ENCODE results near the gene TSPAN8.
A peak's percentile ranks its signal among the peaks of the same experiment; 100 is the strongest.

The TSPAN8 gene

GRCh38 chr12:71125949-71126348, 31.9 kb downstream of the TSPAN8 start:
- TF ChIP-seq, protein P1, sequence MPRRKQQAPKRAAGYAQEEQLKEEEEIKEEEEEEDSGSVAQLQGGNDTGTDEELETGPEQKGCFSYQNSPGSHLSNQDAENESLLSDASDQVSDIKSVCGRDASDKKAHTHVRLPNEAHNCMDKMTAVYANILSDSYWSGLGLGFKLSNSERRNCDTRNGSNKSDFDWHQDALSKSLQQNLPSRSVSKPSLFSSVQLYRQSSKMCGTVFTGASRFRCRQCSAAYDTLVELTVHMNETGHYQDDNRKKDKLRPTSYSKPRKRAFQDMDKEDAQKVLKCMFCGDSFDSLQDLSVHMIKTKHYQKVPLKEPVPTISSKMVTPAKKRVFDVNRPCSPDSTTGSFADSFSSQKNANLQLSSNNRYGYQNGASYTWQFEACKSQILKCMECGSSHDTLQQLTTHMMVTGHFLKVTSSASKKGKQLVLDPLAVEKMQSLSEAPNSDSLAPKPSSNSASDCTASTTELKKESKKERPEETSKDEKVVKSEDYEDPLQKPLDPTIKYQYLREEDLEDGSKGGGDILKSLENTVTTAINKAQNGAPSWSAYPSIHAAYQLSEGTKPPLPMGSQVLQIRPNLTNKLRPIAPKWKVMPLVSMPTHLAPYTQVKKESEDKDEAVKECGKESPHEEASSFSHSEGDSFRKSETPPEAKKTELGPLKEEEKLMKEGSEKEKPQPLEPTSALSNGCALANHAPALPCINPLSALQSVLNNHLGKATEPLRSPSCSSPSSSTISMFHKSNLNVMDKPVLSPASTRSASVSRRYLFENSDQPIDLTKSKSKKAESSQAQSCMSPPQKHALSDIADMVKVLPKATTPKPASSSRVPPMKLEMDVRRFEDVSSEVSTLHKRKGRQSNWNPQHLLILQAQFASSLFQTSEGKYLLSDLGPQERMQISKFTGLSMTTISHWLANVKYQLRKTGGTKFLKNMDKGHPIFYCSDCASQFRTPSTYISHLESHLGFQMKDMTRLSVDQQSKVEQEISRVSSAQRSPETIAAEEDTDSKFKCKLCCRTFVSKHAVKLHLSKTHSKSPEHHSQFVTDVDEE (CRISPR knock-in tag; IDR thresholded peaks at IDR 0.05), result no peak
- TF ChIP-seq ZFP3 (CRISPR knock-in tag; IDR thresholded peaks at IDR 0.05), result no peak
- TF ChIP-seq TOX (CRISPR knock-in tag; IDR thresholded peaks at IDR 0.05; ENCODE audit: borderline replicate concordance), result no peak
- no peak for TF ChIP-seq PPARA (CRISPR knock-in tag; IDR thresholded peaks at IDR 0.05; ENCODE audit: borderline replicate concordance)
- no peak for TF ChIP-seq ZFP30 (CRISPR knock-in tag; IDR thresholded peaks at IDR 0.05)
- no peak for TF ChIP-seq TCF4 (CRISPR knock-in tag; IDR thresholded peaks at IDR 0.05; ENCODE audit: borderline replicate concordance)
- no peak for TF ChIP-seq ZNF8 (CRISPR knock-in tag; IDR thresholded peaks at IDR 0.05)
- no peak for TF ChIP-seq BACH2 (CRISPR knock-in tag; IDR thresholded peaks at IDR 0.05; ENCODE audit: borderline replicate concordance)
- TF ChIP-seq, protein P2, sequence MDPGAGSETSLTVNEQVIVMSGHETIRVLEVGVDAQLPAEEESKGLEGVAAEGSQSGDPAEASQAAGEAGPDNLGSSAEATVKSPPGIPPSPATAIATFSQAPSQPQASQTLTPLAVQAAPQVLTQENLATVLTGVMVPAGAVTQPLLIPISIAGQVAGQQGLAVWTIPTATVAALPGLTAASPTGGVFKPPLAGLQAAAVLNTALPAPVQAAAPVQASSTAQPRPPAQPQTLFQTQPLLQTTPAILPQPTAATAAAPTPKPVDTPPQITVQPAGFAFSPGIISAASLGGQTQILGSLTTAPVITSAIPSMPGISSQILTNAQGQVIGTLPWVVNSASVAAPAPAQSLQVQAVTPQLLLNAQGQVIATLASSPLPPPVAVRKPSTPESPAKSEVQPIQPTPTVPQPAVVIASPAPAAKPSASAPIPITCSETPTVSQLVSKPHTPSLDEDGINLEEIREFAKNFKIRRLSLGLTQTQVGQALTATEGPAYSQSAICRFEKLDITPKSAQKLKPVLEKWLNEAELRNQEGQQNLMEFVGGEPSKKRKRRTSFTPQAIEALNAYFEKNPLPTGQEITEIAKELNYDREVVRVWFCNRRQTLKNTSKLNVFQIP (CRISPR knock-in tag; IDR thresholded peaks at IDR 0.05; ENCODE audit: borderline replicate concordance, low read depth), result no peak
- TF ChIP-seq ZNF70 (CRISPR knock-in tag; IDR thresholded peaks at IDR 0.05), result no peak
- TF ChIP-seq CSDC2 (CRISPR knock-in tag; IDR thresholded peaks at IDR 0.05), result no peak
- no peak for TF ChIP-seq CSRNP3 (CRISPR knock-in tag; IDR thresholded peaks at IDR 0.05)
- TF ChIP-seq, protein P3, sequence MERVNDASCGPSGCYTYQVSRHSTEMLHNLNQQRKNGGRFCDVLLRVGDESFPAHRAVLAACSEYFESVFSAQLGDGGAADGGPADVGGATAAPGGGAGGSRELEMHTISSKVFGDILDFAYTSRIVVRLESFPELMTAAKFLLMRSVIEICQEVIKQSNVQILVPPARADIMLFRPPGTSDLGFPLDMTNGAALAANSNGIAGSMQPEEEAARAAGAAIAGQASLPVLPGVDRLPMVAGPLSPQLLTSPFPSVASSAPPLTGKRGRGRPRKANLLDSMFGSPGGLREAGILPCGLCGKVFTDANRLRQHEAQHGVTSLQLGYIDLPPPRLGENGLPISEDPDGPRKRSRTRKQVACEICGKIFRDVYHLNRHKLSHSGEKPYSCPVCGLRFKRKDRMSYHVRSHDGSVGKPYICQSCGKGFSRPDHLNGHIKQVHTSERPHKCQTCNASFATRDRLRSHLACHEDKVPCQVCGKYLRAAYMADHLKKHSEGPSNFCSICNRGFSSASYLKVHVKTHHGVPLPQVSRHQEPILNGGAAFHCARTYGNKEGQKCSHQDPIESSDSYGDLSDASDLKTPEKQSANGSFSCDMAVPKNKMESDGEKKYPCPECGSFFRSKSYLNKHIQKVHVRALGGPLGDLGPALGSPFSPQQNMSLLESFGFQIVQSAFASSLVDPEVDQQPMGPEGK (CRISPR knock-in tag; IDR thresholded peaks at IDR 0.05; ENCODE audit: borderline replicate concordance), result no peak
- TF ChIP-seq GLIS3 (CRISPR knock-in tag; IDR thresholded peaks at IDR 0.05), result no peak
- TF ChIP-seq RARB (CRISPR knock-in tag; IDR thresholded peaks at IDR 0.05), result no peak
- no peak for TF ChIP-seq ESRRG (CRISPR knock-in tag; IDR thresholded peaks at IDR 0.05)
- no peak for TF ChIP-seq ISL1 (CRISPR knock-in tag; IDR thresholded peaks at IDR 0.05)
- TF ChIP-seq ZNF565 (CRISPR knock-in tag; conservative IDR thresholded peaks at IDR 0.05; ENCODE audit: low read depth), result no peak
- TF ChIP-seq ARNTL (CRISPR knock-in tag; IDR thresholded peaks at IDR 0.05; ENCODE audit: borderline replicate concordance, low read depth), result no peak
- TF ChIP-seq SNAI2 (CRISPR knock-in tag; IDR thresholded peaks at IDR 0.05), result no peak
- no peak for ATAC-seq

GRCh38 chr12:71125515-71125914, 32.3 kb downstream of the TSPAN8 start:
- peak; percentile 66 for ATAC-seq
- no peak for TF ChIP-seq ZNF8 (CRISPR knock-in tag; IDR thresholded peaks at IDR 0.05)
- no peak for TF ChIP-seq PPARA (CRISPR knock-in tag; IDR thresholded peaks at IDR 0.05; ENCODE audit: borderline replicate concordance)
- TF ChIP-seq, protein P3 (CRISPR knock-in tag; IDR thresholded peaks at IDR 0.05; ENCODE audit: borderline replicate concordance), result no peak
- TF ChIP-seq, protein P4, sequence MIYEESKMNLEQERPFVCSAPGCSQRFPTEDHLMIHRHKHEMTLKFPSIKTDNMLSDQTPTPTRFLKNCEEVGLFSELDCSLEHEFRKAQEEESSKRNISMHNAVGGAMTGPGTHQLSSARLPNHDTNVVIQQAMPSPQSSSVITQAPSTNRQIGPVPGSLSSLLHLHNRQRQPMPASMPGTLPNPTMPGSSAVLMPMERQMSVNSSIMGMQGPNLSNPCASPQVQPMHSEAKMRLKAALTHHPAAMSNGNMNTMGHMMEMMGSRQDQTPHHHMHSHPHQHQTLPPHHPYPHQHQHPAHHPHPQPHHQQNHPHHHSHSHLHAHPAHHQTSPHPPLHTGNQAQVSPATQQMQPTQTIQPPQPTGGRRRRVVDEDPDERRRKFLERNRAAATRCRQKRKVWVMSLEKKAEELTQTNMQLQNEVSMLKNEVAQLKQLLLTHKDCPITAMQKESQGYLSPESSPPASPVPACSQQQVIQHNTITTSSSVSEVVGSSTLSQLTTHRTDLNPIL (CRISPR knock-in tag; IDR thresholded peaks at IDR 0.05; ENCODE audit: low read depth), result no peak
- TF ChIP-seq OSR1 (CRISPR knock-in tag; IDR thresholded peaks at IDR 0.05), result no peak
- TF ChIP-seq RARB (CRISPR knock-in tag; IDR thresholded peaks at IDR 0.05), result no peak
- TF ChIP-seq CSRNP3 (CRISPR knock-in tag; IDR thresholded peaks at IDR 0.05), result no peak
- no peak for TF ChIP-seq SNAI2 (CRISPR knock-in tag; IDR thresholded peaks at IDR 0.05)
